Breast epithelium (tissue), 3 donors: ENCODE data around the gene SERPINB6.

Experiments used
- POLR2A ChIP-seq: fragments of 450-650 bp; IDR thresholded peaks from one replicate; pipeline ENCODE4 v1.6.1; 2016; ENCODE audit warnings: antibody characterized with exemption, mild to moderate bottlenecking, moderate library complexity
- POLR2AphosphoS5 ChIP-seq, 3 donors: sonication (generic); formaldehyde crosslinking; IDR thresholded peaks; one replicate each; pipeline ENCODE4 v1.6.1; 2017; ENCODE audit warnings: antibody characterized with exemption in 3 of 3
- TF ChIP-seq, protein P1 (sequence below), 3 donors: fragments of 450-650 bp; IDR thresholded peaks; one replicate each; pipeline ENCODE4 v1.5.1; 2016 to 2017; ENCODE audit warnings: antibody characterized with exemption in 3 of 3, mild to moderate bottlenecking in 3 of 3, moderate library complexity in 3 of 3

DNA sequence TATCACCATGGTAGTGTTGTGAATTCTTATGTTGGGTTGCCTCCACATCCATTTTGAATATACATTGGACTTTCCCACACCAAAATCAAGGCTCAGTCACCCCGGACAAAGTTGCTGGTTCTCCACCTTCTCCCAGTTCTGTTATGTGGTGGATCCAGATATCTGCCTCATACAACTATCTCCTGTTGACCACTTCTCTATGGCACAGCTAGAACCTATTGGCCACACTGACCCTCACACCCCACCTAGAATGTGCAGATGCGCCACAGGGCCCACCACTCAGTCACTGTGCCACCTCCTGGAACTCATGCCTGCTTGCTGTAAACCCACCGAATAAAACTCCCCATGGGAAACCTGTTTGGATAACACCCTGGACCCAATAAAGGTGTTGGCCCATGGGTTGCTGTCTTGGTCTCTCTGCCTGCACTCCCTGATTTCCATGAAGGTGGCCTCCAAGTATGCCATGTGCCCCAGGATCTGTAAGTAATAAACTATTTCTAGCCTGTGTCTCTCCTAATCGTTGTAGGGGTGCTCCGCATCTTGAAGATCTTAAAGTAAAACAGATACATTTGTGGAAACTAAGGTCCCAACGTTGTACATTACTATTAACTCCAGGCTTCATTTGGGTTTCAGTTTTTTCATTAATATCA lies 21.1 kb upstream of the SERPINB6 start:
- no peak for TF ChIP-seq POLR2A
- TF ChIP-seq, protein P1, sequence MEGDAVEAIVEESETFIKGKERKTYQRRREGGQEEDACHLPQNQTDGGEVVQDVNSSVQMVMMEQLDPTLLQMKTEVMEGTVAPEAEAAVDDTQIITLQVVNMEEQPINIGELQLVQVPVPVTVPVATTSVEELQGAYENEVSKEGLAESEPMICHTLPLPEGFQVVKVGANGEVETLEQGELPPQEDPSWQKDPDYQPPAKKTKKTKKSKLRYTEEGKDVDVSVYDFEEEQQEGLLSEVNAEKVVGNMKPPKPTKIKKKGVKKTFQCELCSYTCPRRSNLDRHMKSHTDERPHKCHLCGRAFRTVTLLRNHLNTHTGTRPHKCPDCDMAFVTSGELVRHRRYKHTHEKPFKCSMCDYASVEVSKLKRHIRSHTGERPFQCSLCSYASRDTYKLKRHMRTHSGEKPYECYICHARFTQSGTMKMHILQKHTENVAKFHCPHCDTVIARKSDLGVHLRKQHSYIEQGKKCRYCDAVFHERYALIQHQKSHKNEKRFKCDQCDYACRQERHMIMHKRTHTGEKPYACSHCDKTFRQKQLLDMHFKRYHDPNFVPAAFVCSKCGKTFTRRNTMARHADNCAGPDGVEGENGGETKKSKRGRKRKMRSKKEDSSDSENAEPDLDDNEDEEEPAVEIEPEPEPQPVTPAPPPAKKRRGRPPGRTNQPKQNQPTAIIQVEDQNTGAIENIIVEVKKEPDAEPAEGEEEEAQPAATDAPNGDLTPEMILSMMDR (IDR thresholded peaks at IDR 0.05): no peak
- no peak for TF ChIP-seq POLR2AphosphoS5 (IDR thresholded peaks at IDR 0.05)
